GM19099 (cell line): ENCODE results near the gene ABL1.

ENCODE experiments used
- POLR2A ChIP-seq: IDR thresholded peaks from 3 replicates; pipeline ENCODE4 v1.6.1; 2011; ENCODE audit warnings: low read depth; ENCODE audit not compliant: insufficient read length; ENCODE audit errors: extremely low read depth

Gene ABL1

DNA sequence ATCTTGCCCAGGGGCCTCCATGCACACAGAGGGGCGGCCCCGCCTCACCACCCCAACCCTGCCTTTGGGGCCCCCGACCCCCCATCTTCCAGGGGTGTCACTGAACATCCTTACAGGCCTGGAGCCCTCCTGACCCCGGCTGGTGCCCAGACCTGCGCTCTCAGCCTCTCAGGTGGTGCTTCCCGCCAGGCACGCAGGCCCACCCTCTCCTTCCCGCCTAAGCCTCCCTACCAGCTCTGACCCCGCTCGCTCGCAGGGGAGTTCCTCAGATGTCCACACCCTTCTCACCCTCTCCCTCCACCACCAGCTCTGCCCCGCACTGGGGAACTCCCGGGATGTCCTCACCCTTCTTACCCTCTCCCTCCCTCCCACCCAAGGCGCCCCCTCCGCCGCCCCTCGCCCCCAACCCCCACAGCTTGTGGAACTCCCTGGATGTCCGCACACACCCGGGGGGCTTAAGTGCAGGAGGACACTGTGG, 73.9 kb downstream of the ABL1 start:
- TF ChIP-seq POLR2A: no peak

DNA sequence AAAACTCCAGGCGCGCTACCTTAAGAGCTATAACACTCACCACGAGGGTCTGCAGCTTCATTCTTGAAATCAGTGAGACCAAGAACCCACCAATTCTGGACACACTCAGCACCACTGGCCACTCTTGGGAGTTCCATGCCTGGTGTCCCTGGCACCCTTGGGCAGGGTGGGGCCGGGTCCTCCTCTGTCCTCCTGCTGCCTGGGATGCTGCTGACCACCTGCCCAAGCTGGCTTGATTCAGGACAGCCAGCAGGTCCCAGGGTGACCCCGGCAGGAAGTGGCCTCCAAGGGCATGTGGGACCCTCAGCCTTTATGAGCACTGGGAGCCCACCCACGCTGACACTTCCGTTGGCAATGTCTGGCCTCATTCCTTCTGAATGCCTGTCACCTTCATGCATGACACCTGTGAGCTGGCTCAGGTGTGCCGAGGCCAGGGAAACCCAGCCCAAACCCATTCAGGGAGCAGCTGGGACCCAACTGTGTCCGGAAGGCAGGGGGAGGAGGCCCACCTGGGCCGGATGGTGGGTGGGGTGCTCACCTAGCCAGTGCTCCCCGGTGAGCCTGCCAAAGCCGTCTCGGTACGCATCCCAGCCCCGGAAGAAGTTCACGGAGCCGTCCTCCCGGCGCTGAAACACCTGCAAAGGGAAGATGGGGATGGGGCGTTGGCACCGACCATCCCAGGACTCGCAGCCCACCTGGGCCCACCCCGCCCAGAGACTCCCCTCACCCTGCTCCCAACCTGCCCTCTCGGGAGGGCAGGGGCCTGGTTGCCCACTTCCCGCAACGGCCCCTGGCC, 76.4 kb downstream of the ABL1 start:
- no peak for TF ChIP-seq POLR2A

DNA sequence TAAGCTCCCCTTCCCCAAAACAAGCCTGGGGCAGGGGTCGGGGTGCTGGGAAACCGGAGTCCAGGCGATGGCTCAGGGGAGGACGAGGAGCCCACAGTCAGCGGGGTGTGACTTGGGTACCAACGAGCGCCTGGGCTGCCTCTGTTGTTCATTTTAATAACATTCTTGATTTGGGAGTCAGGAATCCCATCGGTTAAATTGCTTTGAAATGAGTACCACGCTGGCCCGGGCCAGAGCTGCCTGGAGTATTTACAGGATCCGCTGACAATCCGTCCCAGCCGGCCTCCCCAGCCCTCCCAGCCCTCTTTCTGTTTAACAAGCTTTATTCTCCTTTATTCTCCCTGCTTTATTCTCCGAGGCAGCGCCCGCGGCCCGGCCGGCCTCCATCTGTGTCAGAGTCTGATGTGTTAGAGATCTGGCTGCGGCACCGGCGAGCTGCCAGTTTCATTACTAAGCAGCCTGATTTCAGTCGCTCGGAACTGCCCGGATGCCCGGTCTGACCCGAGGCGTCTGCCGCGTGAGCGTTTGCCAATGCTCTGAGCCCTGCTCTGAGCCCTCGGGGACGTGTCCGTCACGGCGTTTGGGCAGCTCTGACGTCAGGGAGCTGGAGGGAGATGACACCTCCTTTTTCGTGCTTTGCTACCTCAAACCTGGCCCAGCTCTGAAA, 78.0 kb downstream of the ABL1 start:
- no peak for TF ChIP-seq POLR2A

DNA sequence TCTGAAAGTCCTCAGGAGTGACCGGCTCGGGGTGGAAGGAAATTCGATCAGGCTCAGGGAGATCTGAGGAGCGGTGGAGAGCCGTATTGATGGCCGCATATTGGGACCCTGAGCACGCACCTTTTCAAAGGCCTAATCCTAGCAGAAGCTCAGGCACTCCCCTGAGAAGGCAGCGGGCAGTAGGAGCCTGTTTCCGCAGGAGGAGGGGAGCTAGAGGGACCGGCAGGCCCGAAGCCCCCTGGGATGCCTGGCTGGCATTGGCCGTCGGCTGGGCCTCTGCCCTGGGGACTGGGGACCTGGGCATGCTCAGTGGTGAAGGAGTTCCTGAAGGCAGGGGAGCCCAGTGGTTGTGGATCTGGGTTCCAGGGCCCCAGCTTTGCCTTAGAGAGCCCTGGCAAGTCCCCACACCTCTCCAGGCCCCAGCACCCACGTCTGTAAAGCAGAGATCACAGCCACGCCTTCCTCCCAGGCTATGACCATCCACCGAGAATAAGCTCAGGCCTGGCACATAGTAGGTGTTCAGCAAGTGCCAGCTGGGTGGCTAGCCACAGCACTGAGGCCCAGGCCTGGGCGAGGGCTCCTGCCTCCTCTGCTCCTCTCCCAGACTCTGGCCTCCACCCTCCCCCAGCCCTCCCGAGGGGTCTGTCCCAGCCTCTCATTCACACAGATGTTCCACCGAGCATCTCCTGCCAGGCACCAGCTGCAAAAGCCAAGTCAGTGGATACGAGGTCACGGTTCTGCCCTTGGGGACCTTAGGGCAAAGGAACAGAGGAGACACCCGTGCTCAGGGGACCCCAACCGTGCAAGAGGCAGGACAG, 78.8 kb downstream of the ABL1 start:
- no peak for TF ChIP-seq POLR2A

DNA sequence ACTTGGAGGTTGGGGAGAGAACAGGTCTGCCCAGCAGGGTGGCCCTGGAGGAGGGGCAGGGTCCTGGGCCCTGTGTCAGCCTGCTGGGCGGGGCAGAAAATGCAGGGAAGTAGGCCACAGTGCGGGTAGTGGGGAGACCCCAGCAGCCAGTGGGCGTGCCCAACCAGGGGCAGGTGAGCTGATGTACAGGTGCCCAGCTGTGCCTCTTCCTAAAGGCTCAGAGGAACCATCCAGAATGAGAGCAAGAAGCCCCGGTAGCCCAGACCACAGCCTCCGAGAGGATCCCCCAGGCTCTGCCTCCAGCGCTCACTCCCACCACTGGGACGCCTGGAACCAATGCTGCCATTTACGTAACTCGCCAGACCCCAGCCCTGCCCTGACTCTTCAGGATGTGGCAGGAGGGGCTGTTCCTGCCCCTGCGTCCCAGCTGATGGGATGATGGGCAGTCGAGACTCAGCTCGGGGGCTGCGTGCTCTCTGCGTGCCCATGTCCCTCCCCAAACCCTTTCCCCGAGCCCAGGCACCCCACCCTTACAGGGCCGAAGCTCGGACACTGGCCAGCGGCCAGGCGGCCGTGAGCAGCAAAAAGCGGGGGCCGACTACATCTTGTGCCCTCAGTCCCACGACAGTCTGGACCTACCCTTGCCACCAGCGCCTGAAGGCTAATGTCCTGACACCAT, 79.5 kb downstream of the ABL1 start:
- TF ChIP-seq POLR2A: no peak

DNA sequence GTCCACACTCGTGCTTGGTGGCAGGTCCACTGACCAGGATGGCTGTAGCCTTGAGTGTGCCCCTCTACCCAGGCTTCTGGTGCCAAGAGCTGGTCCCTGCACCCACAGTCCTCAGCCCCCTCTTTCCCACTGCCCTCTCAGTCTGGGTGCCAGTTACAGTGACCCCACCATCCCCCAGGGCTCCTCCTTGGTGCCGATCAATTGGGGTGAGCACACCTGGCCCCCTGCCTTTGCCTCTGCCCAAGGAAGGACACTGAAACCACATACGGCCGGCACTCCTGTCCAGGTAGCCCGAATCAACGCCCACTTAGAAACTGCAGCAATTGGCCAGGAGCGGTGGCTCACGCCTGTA, 80.0 kb downstream of the ABL1 start:
- TF ChIP-seq POLR2A: no peak

DNA sequence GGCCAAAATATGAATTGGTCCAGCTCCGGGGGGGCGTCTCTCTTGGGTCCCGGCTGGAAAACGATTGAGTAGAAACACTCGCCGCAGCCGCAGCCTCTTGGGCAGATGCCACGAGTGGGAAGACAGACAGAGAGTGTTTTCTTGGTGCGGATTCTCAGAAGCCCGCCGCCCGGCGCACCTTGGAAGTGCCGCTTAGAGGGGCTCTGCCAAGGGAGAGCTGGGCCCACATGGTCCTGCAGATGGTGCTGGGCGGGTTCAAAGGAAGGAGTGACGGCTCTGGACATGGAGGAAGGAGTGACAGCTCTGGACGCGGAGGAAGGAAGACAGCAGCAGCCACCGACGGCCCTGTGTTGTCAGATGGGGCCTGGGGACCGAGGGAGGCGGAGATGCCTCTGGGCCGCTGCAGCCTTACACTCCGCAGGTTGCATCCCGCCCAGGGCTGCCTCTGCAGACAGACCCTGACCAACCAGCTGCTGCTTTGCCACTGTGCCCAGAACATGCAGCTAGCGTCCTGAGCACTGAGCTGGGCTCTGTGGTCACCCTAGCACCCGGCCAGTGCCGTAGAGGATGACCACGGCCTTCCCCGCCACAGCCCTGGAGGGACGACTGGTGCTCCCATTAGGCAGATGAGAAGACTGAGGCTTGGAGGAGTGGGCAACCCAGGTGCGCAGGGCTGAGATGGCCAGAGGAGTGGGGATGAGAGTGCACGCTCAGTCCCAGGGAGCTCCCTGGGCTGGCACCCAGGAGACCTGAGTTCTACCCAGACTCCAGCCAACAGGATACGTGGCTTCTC, 82.3 kb downstream of the ABL1 start:
- TF ChIP-seq POLR2A: no peak

DNA sequence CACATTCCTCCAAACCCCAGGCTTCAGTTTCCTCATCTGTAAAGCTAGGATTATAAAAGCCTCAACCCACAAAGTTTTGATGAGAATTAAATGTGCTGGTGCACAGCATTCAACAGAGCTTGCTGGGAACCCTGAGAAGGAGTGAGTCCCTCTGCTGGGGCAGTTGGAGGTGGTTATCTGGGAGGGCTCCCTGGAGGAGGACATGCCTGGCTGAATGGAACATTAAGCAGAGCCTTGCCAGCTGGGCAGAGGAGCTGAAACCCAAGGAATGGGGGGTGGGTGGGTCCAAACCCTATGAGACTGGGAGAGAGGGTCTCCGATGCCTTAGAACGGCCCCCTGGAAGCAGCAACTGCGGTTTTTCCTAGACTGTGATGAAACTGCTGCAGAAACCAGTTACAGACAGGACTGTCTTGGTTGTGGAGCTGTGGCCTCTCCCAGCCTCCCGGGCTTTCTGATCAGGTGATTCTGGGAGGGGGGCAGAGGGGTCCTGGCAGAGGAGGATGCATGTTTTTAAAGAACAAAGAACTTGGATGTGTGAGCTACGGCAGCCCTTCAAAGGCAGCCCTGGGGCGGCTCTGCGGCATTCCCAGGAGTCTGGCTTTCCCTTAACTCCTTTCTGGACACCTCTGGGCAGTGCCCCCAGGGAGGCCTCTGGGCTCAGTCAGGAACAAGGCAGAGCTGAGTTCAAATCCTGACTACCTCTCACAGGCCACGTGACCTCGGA, 83.2 kb downstream of the ABL1 start:
- TF ChIP-seq POLR2A: no peak

DNA sequence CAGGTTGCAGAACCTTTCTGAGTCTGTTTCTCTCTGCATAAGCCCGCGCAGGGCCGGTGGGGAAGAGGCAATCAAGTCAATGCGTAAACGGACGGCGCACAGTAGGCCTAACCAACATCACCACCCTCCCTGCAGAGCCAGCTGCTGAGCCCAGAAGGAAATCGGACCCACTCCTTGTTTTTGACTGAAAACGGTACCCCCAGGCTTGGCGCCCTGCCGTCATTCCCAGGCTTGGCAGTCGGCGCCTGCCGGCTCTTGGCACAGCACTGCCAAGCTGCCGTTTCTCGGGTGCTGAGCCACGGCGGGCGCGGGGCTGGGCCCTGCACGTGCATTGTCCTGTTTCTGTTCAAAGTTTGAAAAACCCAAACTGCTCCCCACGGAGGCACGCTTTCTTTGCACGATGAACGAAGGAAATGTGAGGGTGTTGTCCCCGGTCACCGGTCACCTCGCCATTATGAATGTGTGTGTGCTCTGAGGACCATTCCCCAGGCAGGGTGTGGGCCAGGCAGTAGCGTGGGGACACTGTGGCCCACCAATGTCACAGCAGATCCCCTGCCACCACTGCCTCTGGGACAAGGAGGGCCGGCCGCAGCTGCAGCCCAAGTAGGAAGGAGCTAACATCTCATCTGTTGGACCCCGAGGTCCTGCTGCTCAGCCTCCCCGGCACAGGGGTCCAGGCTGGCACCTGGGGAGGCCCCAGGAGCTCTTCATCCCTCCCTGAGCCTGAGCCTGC, 83.9 kb downstream of the ABL1 start:
- TF ChIP-seq POLR2A: no peak

DNA sequence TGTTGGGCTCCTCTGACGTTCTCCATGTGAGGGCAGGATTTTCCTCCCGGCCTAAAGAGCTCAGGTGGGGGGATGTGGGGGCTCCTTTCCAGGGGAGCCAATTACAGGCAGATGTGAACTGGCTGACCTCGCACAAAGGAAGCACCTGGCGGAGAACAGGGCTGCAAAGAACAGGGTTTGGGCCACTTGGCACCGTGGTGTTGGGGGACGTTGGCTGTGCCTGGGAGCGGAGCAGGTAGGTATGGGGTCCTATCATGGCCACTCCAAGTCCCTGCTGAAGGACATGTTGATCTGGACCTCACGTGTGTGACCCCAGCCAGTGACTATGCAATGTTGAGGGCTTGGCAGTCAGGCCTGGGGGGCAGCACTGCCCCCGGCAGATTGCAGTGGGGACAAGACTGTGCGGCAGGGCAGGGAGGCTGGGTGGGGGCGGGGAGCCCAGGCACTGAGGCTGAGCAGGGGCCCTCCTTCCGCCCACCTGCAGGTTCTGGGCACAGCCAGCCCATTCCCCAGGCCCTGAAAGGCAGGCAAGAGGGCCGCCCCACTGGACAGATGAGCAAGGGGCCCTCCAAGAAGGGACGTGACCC, 84.6 kb downstream of the ABL1 start:
- TF ChIP-seq POLR2A: no peak

DNA sequence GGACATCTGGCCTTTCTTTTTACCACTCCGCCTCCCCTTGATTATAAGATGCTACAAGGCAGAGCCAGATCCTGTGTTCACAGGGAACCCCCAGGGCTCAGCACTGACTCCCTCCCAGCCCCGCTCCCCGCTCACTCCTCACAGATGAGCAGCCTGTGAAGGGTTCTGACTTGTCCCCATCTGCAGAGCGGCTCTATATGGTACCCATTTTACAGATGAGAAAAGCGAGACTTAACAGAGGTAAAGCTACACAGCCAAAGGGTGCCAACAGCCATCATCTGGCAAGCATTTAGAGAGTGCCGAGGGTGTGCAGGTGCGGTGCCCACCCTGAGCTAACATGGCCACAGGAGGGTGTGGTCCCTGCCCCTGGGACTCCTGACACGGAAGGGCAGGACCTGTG, 85.2 kb downstream of the ABL1 start:
- TF ChIP-seq POLR2A: no peak

DNA sequence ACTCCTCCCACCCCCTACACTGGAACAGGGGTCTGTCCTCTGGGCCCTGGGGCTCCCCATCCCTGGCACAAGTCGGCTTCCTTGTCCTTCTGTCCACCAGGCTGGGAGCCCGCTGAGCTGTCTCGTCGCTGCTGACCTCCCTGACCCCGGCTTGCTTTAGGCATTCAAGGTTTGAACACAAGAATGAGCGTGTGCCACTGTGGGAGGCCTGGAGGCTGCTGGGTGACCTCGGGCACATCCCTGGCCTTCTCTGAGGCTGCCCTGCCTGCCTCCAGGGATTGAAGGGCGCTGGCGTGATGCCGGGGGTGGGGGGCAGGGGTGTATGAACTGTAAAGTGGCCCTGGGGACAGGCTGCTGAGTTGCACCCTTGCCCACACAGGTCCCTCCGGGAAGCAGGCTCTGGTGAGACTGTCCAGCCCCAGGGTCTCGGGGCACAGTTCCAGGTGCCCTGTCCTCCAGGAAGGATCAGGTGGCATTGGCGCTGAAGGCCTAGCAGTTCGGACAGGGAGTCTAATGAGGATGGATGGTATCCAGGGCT, 85.8 kb downstream of the ABL1 start:
- no peak for TF ChIP-seq POLR2A
